HepG2 (cell line): ENCODE data around the gene NSL1.

ENCODE experiments used
- CCDC6 ChIP-seq: sonication (generic); formaldehyde crosslinking; IDR thresholded peaks from 2 replicates; pipeline ENCODE4 v1.8.1; 2022; ENCODE audit warnings: mild to moderate bottlenecking, missing genetic modification reagents, moderate library complexity
- CREBL2 ChIP-seq: sonication (generic); formaldehyde crosslinking; IDR thresholded peaks from 2 replicates; pipeline ENCODE4 v1.8.1; 2023; ENCODE audit warnings: missing genetic modification reagents, mild to moderate bottlenecking, borderline replicate concordance
- FOXA1 ChIP-seq, 2 experiments: fragments of 450-650 bp in 1 of 2; sonication (generic) in 1 of 2; formaldehyde crosslinking in 1 of 2; IDR thresholded peaks; 2 replicates each; pipeline versions ENCODE4 v1.4.0 to v1.6.1; 2016 to 2020; ENCODE audit warnings: missing genetic modification reagents in 1 of 2
- LRRFIP1 ChIP-seq: sonication (generic); formaldehyde crosslinking; conservative IDR thresholded peaks from 2 replicates; pipeline ENCODE4 v1.4.0; 2020; ENCODE audit warnings: missing genetic modification reagents
- MXI1 ChIP-seq: IDR thresholded peaks from 3 replicates; pipeline ENCODE4 v1.6.1; 2012; ENCODE audit warnings: low read depth, low read length, inconsistent platforms, borderline replicate concordance
- NFE2L1 ChIP-seq: sonication (generic); formaldehyde crosslinking; IDR thresholded peaks from 2 replicates; pipeline ENCODE4 v1.4.0; 2020; ENCODE audit warnings: missing genetic modification reagents, mild to moderate bottlenecking, borderline replicate concordance
- POLR2AphosphoS5 ChIP-seq: IDR thresholded peaks from 2 replicates; pipeline ENCODE4 v1.6.1; 2012; ENCODE audit warnings: low read depth, low read length
- REST ChIP-seq, 2 experiments: IDR thresholded peaks; 2 replicates each; pipeline ENCODE4 v1.6.1; 2011 to 2012; ENCODE audit warnings: low read length in 2 of 2, borderline replicate concordance in 1 of 2, low read depth in 1 of 2, mild to moderate bottlenecking in 1 of 2, moderate library complexity in 1 of 2
- TEAD3 ChIP-seq: optimal IDR thresholded peaks from 2 replicates; pipeline ENCODE3; 2016; ENCODE audit warnings: borderline replicate concordance
- TF ChIP-seq, protein P1 (sequence below): sonication (generic); formaldehyde crosslinking; IDR thresholded peaks from 2 replicates; pipeline ENCODE4 v1.5.0; 2020; ENCODE audit warnings: mild to moderate bottlenecking, missing genetic modification reagents, moderate library complexity

DNA sequence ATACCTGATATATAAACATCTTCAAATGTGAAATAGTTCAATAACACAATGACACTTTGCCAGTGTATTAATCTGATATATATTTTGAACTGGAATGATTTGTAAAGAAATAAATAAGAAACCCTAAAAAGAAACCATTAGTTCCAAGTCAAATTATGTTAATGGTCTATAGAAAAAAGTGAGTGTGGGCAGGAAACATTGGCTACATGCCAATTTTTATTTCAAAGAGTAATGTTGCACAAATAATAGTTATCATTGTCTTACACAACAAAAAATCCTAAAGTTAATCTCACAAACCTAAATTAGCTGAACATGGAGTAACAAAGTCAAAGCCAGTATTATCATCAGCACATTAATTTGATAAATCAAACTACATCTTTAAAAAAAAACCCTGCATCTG, 54.0 kb downstream of the NSL1 start:
- no peak for TF ChIP-seq POLR2AphosphoS5
- TF ChIP-seq REST (IDR thresholded peaks at IDR 0.05; ENCODE audit: borderline replicate concordance in 1 of 2, low read depth in 1 of 2, low read length in 2 of 2): no peak
- TF ChIP-seq MXI1: no peak
- TF ChIP-seq, protein P1, sequence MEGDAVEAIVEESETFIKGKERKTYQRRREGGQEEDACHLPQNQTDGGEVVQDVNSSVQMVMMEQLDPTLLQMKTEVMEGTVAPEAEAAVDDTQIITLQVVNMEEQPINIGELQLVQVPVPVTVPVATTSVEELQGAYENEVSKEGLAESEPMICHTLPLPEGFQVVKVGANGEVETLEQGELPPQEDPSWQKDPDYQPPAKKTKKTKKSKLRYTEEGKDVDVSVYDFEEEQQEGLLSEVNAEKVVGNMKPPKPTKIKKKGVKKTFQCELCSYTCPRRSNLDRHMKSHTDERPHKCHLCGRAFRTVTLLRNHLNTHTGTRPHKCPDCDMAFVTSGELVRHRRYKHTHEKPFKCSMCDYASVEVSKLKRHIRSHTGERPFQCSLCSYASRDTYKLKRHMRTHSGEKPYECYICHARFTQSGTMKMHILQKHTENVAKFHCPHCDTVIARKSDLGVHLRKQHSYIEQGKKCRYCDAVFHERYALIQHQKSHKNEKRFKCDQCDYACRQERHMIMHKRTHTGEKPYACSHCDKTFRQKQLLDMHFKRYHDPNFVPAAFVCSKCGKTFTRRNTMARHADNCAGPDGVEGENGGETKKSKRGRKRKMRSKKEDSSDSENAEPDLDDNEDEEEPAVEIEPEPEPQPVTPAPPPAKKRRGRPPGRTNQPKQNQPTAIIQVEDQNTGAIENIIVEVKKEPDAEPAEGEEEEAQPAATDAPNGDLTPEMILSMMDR (CRISPR knock-in tag): no peak
- no peak for TF ChIP-seq TEAD3 (CRISPR knock-in tag)
- no peak for TF ChIP-seq FOXA1 (IDR thresholded peaks at IDR 0.05)
- no peak for TF ChIP-seq FOXA1 (CRISPR knock-in tag; IDR thresholded peaks at IDR 0.05)
- TF ChIP-seq CREBL2: no peak
- no peak for TF ChIP-seq LRRFIP1
- TF ChIP-seq NFE2L1 (CRISPR knock-in tag): no peak
- TF ChIP-seq CCDC6 (CRISPR knock-in tag): no peak
